HepG2 (cell line): ENCODE results near the gene RAB3D. TPM values are rescaled to one million over a fixed set of nuclear protein-coding genes. Genes with fewer than 3 reads are reported as not detected.

Experiments used
- FOXK2 ChIP-seq: fragments of 450-650 bp; IDR thresholded peaks from 2 replicates; pipeline ENCODE4 v1.6.1; 2016
- MXD4 ChIP-seq: IDR thresholded peaks from 2 replicates; pipeline ENCODE4 v1.6.1; 2016; ENCODE audit warnings: mild to moderate bottlenecking, missing biosample characterization, missing genetic modification reagents
- NONO ChIP-seq, 2 experiments: fragments of 450-650 bp in 1 of 2; sonication (generic) in 1 of 2; formaldehyde crosslinking in 1 of 2; IDR thresholded peaks in 1 of 2; conservative IDR thresholded peaks in 1 of 2; 2 replicates each; pipeline versions ENCODE4 v1.6.1 to v1.8.0; 2017 to 2022; ENCODE audit warnings: mild to moderate bottlenecking in 1 of 2, missing genetic modification reagents in 1 of 2, moderate library complexity in 1 of 2
- SMAD9 ChIP-seq: sonication (generic); formaldehyde crosslinking; IDR thresholded peaks from 2 replicates; pipeline ENCODE4 v1.5.1; 2020; ENCODE audit warnings: mild to moderate bottlenecking, missing genetic modification reagents
- ZNF781 ChIP-seq: sonication (generic); formaldehyde crosslinking; IDR thresholded peaks from 2 replicates; pipeline ENCODE4 v1.5.1; 2020; ENCODE audit warnings: borderline replicate concordance, mild to moderate bottlenecking, missing genetic modification reagents; ENCODE audit errors: not compliant biosample characterization
- ZNF788 ChIP-seq: sonication (generic); formaldehyde crosslinking; IDR thresholded peaks from 2 replicates; pipeline ENCODE4 v1.5.0; 2020; ENCODE audit warnings: mild to moderate bottlenecking, missing genetic modification reagents, borderline replicate concordance
- ZSCAN9 ChIP-seq: IDR thresholded peaks from 2 replicates; pipeline ENCODE4 v1.6.1; 2016; ENCODE audit warnings: borderline replicate concordance
- polyA plus RNA-seq, 8 experiments: library from polyadenylated mRNA; depleted of rRNA in 3 of 8; stranded (reverse) in 7 of 8; unstranded in 1 of 8; fragments of >200 nt; fragmentation: Illumina TruSeq in 4 of 8; extraction: Trizol in 4 of 8; gene quantifications; 2 replicates each; pipeline versions ENCODE4 v1.2.1 to v1.2.3, GENCODE V29; 2011 to 2016; ENCODE audit warnings: low read depth in 4 of 8, missing spikeins in 1 of 8, mixed read lengths in 1 of 8; ENCODE audit not compliant: insufficient read depth in 1 of 8
- total RNA-seq, 5 experiments: library from RNA; depleted of rRNA; stranded (reverse); fragments of >200 nt; fragmentation: Illumina TruSeq; extraction: Trizol; gene quantifications; 2 replicates each; pipeline ENCODE4 v1.2.3, GENCODE V29; 2016; ENCODE audit warnings: low read depth in 1 of 5
- TF ChIP-seq, protein P1 (sequence below): sonication (generic); formaldehyde crosslinking; IDR thresholded peaks from 2 replicates; pipeline ENCODE4 v1.4.0; 2020; ENCODE audit warnings: missing genetic modification reagents
- TF ChIP-seq, protein P2 (sequence below), 2 experiments: sonication (generic) in 1 of 2; formaldehyde crosslinking in 1 of 2; IDR thresholded peaks; 2 replicates each; pipeline versions ENCODE4 v1.6.1 to v1.9.0; 2014 to 2022; ENCODE audit warnings: antibody characterized with exemption in 1 of 2, borderline replicate concordance in 1 of 2, inconsistent platforms in 1 of 2, low read depth in 1 of 2, missing genetic modification reagents in 1 of 2
- TF ChIP-seq, protein P3 (sequence below): sonication (generic); formaldehyde crosslinking; IDR thresholded peaks from 2 replicates; pipeline ENCODE4 v1.8.0; 2022; ENCODE audit warnings: mild to moderate bottlenecking, missing genetic modification reagents, moderate library complexity
- TF ChIP-seq, protein P4 (sequence below): IDR thresholded peaks from 2 replicates; pipeline ENCODE4 v1.6.1; 2016; ENCODE audit warnings: missing biosample characterization, missing genetic modification reagents, low read depth

Gene RAB3D
- total and polyA plus RNA-seq, 2 of the 13 experiments (the other 11 are each of a cell fraction or from before 2014, with no cell fraction given): 2.0 to 16.1 TPM

DNA sequence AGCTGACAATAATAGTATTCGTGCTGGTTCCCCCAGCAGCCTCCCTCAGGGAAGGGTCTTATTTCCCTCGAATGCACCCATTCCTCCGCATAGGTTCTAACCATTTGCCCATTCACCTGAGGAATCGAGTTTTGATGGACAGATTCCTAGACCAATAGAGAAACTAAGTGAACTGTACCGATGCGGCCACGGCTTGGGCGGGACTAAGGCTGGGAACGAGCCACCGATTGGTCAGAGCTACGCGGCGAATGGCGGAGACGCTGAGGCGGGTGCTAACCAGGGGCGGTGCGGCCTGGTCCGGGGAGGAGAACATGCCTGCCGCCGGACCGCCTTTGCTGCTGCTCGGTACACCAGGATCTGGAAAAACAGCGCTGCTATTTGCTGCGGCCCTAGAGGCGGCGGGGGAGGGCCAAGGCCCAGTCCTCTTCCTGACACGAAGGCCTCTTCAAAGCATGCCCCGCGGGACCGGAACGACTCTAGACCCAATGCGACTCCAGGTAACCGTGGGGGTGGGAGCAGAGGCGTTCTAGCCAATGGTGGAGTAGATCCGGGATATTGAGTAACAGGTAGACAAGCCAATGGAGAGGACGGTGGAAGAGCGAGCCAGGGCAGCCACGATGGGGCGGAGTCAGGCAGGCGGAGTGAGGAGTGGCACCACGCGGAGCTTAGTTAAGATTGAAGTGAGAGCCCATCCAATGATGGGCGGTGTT, 35.1 kb upstream of the RAB3D start, which contains the start of gene SWSAP1 (continued):
- TF ChIP-seq, protein P1, sequence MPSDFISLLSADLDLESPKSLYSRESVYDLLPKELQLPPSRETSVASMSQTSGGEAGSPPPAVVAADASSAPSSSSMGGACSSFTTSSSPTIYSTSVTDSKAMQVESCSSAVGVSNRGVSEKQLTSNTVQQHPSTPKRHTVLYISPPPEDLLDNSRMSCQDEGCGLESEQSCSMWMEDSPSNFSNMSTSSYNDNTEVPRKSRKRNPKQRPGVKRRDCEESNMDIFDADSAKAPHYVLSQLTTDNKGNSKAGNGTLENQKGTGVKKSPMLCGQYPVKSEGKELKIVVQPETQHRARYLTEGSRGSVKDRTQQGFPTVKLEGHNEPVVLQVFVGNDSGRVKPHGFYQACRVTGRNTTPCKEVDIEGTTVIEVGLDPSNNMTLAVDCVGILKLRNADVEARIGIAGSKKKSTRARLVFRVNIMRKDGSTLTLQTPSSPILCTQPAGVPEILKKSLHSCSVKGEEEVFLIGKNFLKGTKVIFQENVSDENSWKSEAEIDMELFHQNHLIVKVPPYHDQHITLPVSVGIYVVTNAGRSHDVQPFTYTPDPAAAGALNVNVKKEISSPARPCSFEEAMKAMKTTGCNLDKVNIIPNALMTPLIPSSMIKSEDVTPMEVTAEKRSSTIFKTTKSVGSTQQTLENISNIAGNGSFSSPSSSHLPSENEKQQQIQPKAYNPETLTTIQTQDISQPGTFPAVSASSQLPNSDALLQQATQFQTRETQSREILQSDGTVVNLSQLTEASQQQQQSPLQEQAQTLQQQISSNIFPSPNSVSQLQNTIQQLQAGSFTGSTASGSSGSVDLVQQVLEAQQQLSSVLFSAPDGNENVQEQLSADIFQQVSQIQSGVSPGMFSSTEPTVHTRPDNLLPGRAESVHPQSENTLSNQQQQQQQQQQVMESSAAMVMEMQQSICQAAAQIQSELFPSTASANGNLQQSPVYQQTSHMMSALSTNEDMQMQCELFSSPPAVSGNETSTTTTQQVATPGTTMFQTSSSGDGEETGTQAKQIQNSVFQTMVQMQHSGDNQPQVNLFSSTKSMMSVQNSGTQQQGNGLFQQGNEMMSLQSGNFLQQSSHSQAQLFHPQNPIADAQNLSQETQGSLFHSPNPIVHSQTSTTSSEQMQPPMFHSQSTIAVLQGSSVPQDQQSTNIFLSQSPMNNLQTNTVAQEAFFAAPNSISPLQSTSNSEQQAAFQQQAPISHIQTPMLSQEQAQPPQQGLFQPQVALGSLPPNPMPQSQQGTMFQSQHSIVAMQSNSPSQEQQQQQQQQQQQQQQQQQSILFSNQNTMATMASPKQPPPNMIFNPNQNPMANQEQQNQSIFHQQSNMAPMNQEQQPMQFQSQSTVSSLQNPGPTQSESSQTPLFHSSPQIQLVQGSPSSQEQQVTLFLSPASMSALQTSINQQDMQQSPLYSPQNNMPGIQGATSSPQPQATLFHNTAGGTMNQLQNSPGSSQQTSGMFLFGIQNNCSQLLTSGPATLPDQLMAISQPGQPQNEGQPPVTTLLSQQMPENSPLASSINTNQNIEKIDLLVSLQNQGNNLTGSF: no peak
- no peak; the same call in 1 of the 2 replicates for TF ChIP-seq ZSCAN9
- no peak for TF ChIP-seq FOXK2
- TF ChIP-seq MXD4: peak; percentile 81; the same call in 1 of the 2 replicates
- no peak for TF ChIP-seq NONO (IDR thresholded peaks at IDR 0.05)
- TF ChIP-seq NONO (CRISPR knock-in tag; conservative IDR thresholded peaks at IDR 0.05): peak; percentile 82
- TF ChIP-seq ZNF781 (CRISPR knock-in tag): no peak
- TF ChIP-seq, protein P2, sequence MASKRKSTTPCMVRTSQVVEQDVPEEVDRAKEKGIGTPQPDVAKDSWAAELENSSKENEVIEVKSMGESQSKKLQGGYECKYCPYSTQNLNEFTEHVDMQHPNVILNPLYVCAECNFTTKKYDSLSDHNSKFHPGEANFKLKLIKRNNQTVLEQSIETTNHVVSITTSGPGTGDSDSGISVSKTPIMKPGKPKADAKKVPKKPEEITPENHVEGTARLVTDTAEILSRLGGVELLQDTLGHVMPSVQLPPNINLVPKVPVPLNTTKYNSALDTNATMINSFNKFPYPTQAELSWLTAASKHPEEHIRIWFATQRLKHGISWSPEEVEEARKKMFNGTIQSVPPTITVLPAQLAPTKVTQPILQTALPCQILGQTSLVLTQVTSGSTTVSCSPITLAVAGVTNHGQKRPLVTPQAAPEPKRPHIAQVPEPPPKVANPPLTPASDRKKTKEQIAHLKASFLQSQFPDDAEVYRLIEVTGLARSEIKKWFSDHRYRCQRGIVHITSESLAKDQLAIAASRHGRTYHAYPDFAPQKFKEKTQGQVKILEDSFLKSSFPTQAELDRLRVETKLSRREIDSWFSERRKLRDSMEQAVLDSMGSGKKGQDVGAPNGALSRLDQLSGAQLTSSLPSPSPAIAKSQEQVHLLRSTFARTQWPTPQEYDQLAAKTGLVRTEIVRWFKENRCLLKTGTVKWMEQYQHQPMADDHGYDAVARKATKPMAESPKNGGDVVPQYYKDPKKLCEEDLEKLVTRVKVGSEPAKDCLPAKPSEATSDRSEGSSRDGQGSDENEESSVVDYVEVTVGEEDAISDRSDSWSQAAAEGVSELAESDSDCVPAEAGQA (IDR thresholded peaks at IDR 0.05; ENCODE audit: low read depth): no peak; the same call in 1 of the 2 replicates
- TF ChIP-seq, protein P2 (CRISPR knock-in tag; IDR thresholded peaks at IDR 0.05; ENCODE audit: borderline replicate concordance): no peak
- no peak for TF ChIP-seq SMAD9 (CRISPR knock-in tag)
- TF ChIP-seq, protein P3, sequence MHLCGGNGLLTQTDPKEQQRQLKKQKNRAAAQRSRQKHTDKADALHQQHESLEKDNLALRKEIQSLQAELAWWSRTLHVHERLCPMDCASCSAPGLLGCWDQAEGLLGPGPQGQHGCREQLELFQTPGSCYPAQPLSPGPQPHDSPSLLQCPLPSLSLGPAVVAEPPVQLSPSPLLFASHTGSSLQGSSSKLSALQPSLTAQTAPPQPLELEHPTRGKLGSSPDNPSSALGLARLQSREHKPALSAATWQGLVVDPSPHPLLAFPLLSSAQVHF (CRISPR knock-in tag): no peak
- TF ChIP-seq ZNF788 (CRISPR knock-in tag): no peak; the same call in 1 of the 2 replicates
- TF ChIP-seq, protein P4, sequence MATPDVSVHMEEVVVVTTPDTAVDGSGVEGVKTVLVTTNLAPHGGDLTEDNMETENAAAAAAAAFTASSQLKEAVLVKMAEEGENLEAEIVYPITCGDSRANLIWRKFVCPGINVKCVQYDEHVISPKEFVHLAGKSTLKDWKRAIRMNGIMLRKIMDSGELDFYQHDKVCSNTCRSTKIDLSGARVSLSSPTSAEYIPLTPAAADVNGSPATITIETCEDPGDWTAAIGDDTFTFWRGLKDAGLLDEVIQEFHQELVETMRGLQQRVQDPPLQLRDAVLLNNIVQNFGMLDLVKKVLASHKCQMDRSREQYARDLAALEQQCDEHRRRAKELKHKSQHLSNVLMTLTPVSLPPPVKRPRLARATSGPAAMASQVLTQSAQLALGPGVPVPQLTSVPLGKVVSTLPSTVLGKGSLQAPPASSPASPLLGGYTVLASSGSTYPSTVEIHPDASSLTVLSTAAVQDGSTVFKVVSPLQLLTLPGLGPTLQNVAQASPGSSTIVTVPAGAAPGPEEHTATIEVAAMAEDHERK: 0 out of 2 replicates have a peak, but pooled peaks have one; percentile 16
